Midbrain (tissue), 1 donor: ENCODE measurements around the gene RAPGEF2.
"Not testable (repeated sequence)": the region's sequence is repeated elsewhere in the genome, so short reads cannot be mapped to it uniquely, and the experiment has no call there.

Source experiments
- DNase-seq: peaks from one replicate; lab custom pipeline; 2025; lab: John Stamatoyannopoulos, UW

Gene RAPGEF2, protein sequence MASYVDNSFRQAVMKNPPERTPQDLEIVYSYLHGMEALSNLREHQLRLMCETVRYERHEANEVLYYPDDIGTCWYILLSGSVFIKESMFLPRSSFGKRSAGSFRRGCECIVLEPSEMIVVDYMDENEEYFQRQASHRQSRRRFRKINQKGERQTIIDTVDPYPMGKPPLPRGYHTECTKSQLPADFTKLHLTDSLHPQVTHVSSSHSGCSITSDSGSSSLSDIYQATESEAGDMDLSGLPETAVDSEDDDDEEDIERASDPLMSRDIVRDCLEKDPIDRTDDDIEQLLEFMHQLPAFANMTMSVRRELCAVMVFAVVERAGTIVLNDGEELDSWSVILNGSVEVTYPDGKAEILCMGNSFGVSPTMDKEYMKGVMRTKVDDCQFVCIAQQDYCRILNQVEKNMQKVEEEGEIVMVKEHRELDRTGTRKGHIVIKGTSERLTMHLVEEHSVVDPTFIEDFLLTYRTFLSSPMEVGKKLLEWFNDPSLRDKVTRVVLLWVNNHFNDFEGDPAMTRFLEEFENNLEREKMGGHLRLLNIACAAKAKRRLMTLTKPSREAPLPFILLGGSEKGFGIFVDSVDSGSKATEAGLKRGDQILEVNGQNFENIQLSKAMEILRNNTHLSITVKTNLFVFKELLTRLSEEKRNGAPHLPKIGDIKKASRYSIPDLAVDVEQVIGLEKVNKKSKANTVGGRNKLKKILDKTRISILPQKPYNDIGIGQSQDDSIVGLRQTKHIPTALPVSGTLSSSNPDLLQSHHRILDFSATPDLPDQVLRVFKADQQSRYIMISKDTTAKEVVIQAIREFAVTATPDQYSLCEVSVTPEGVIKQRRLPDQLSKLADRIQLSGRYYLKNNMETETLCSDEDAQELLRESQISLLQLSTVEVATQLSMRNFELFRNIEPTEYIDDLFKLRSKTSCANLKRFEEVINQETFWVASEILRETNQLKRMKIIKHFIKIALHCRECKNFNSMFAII (N-terminal part only)

GRCh38 chr4:159102622-159103383 lies at the start of gene RAPGEF2:
TSS of gene RAPGEF2 (plus strand) at chr4:159103079. CDS start at chr4:159104163, 1,084 bp downstream.
- DNase-seq = peak; percentile 89

DNA sequence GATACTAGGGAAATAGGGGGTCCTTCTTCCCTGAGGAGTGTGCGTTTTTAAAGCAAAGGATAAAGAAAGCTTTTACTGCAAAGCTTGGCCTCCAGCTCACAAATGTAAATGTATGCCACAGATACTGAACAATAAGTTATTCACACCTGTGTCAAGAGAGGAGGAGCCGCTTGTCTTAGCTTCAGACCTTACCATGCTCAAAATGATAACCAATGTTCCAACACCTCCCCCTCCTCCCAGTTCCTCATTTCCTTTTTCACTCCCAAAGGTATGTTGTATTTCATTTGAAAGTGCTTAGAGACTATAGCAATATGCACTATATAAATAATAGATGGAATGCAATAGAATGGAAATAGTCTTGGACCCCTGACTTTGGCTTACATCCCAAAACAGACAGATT lies 47.0 kb upstream of the RAPGEF2 start:
- no peak for DNase-seq

DNA sequence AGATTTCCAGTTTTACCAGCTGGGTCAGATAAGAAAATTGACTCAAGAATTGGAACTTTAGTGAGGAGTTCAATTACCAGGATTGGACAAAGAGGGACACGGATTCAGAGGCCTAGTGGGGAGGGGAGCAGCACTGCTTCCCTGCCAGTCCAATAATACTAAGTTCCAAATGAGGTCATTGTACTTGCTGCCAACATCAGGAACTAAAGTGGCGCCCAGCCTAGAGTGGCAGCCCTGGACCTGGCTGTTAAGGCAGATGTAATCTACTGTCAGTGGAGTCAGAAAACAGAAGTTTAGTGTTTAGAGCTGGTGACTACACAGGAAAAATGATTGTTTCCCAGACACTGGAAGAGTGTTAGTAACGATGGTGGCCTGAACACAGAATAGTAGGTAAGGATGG lies 42.7 kb upstream of the RAPGEF2 start:
- peak; percentile 50 for DNase-seq

DNA sequence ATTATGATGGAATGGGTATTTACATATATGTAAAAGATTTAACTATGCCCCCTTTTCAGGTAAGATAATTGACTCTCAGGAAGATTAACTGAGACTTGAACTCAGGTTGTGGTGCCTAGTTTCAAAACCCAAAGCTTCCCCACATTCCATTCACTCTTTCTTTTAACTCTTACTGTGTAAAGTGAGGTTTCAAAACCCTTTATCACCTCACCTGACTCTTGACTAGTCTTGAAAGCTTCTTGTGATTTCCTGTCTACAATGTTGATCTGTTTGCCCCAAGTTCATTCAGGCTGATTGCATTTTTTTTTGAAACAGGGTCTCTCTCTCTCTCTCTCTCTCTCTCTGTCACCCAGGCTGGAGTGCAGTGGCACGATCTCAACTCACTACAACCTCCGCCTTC lies 40.5 kb upstream of the RAPGEF2 start:
- DNase-seq = no peak

DNA sequence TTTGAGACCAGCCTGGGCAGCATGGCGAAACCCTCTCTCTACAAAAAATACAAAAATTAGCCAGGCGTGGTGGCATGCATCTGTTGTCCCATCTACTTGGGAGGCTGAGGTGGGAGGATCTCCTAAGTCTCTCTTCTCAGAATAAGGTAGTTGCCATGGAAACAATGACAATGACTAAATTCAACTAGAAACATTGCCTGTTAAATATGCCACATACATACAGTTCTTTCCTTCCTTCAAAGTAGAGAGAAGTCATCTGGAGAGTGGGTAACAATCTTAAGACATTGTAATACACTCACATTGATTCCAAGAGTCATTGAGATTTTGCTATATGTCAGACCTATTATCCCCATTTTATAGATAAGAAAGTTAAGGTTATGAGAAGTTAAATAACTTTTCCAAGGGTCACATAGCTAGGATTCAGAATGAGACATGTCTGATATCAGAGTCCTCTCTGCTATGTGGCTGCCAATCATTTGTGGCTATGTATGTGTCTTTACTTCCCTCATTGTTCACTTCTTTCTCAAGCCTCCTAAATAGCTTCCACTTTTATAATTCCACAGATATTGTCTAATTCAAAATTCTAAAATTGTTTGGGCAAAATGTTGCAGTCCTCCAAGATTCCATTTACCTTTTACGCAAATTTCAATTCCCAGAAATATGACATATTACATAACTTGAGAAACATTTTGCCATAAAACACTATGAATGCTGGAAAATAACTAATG lies 37.2 kb upstream of the RAPGEF2 start:
- DNase-seq = no peak

DNA sequence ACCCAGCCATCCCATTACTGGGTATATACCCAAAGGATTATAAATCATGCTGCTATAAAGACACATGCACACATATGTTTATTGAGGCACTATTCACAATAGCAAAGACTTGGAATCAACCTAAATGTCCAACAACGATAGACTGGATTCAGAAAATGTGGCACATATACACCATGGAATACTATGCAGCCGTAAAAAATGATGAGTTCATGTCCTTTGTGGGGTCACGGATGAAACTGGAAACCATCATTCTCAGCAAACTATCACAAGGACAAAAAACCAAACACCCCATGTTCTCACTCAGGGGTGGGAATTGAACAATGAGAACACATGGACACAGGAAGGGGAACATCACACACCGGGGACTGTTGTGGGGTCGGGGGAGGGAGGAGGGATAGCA lies 34.7 kb upstream of the RAPGEF2 start:
- DNase-seq = not testable (repeated sequence)

DNA sequence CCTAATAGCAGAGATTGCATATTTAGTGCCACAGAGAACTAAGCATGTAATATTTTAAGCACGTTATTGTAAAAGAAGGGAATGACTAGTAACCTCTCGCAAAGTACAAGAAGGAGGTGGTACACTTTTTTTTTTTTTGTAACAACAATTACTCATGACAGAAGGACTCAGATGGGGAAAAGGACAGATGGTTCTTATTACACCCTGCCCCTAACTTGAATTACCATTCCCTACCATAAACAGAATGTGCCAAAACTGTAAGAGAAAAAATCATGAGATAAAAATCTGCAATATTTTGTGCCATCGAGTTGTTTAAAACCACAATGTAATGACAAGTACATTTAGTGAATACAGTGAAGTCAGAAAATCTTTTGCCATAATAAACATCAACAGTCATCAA lies 33.0 kb upstream of the RAPGEF2 start:
- no peak for DNase-seq

GRCh38 chr4:159070742-159071141 lies 32.1 kb upstream of the RAPGEF2 start:
- peak; percentile 7 for DNase-seq

GRCh38 chr4:159071178-159071968 lies 31.5 kb upstream of the RAPGEF2 start:
- no peak for DNase-seq

DNA sequence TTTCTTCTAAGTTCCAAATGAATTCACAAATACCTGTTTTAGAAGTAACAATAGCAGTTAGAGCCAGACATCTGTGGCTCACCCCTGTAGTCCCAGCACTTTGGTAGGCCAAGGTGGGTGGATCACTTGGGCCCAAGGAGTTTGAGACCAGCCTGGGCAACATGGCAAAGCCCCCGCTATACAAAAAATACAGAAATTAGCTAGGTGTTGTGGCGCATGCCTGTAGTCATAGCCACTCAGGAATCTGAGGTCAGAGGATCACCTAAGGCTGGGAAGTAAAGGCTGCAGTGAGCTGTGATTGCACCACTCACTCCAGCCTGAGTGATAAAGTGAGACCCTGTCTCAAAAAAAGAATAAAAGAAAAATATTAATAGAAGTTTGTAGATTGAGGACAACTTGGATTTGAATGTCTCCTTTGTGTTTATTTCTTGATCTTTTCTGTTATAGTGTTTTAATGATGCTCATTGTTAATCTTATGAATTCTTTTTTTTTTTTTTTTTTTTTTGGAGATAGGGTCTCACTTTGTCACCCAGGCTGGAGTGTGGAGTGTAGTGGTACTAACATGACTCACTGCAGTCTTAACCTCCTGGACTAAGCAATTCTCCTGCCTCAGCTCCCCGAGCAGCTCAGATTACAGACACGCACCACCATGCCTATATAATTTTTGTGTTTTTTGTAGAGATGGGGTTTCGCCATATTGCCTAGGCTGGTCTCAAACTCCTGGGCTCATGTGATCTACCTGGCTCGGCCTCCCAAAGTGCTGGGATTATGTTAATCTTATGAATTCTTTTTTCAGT lies 30.7 kb upstream of the RAPGEF2 start:
- DNase-seq = no peak

DNA sequence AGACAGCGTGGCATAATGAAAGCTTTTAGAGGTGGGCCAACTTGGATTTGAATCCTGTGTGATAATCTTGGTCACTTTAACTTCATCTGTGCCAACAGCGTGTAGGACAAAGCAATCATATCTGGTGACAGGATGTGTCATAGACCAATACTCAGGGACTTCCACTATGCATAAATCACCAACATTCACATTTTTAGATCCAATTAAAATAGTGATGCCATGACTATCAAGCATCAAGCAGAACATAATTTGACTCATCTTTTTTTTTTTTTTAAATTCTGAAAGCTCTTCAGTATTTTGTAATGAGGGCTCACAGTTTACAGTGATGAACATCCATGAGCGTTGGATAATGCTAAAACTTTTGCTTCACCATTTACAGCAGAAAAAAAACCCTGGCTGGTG lies 27.3 kb upstream of the RAPGEF2 start:
- no peak for DNase-seq

DNA sequence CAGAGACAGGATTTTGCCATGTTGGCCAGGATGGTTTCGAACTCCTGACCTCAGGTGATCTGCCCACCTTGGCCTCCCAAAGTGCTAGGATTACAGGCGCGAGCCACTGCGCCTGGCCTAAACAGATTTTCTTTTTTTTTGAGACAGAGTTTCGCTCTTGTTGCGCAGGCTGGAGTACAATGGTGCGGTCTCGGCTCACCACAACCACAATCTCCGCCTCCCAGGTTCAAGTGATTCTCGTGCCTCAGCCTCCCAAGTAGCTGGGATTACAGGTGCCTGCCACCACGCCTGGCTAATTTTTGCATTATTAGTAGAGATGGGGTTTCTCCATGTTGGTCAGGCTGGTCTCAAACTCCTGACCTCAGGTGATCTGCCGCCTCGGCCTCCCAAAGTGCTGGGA lies 25.9 kb upstream of the RAPGEF2 start:
- not testable (repeated sequence) for DNase-seq

- no peak for DNase-seq
These were observed 25.0 kb upstream of the RAPGEF2 start for GRCh38 chr4:159077702-159078495.

GRCh38 chr4:159079074-159079473 lies 23.8 kb upstream of the RAPGEF2 start:
- DNase-seq = no peak

- DNase-seq = no peak
These were observed 16.3 kb upstream of the RAPGEF2 start for GRCh38 chr4:159086606-159087005.

DNA sequence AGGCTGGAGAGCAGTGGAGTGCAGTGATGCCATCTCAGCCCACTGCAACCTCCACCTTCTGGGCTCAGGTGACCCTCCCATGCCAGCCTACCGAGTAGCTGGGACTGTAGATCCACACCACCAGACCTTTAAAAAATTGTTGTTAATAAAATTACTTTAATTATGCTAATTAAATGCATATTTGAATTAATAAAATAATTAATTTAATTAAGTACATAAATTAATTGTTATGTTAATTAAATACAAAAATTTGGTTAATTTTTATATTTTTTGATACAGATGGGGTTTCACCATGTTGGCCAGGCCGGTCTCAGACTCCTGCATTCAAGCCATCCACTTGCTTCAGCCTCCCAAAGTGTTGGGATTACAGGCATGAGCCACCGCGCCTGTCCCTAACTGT lies 12.6 kb upstream of the RAPGEF2 start:
- DNase-seq = no peak

DNA sequence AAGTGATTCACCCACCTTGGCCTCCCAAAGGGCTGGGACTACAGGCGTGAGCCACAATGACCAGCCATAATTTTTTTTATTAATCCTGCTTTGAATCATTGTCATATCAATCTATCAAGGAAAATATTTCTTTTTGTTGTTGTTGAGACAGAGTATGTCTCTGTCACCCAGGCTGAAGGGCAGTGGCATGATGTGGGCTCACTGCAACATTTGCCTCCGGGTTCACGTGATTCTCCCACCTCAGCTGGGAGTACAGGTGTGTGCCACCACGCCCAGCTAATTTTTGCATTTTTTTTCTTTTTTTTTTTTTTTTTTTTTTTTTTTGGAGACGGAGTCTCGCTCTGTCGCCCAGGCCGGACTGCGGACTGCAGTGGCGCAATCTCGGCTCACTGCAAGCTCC lies 8.7 kb upstream of the RAPGEF2 start:
- not testable (repeated sequence) for DNase-seq

DNA sequence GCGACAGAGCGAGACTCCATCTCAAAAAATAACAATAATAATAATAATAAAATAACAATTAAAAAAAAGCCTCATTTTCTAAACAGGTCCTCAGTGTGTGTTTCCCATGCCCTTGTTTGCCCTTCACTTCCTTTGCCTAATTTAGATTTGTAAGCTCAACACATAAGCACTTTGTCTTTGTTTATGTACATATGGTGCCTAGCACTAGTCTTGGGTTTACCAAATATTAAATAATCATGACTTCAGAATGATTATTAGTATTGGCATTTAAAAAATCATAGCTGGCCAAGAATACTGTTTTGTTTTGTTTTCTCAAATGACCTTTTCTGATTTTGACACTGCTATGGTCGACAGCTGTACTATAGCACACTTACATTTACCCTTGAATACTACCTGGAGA lies 6.4 kb upstream of the RAPGEF2 start:
- no peak for DNase-seq

DNA sequence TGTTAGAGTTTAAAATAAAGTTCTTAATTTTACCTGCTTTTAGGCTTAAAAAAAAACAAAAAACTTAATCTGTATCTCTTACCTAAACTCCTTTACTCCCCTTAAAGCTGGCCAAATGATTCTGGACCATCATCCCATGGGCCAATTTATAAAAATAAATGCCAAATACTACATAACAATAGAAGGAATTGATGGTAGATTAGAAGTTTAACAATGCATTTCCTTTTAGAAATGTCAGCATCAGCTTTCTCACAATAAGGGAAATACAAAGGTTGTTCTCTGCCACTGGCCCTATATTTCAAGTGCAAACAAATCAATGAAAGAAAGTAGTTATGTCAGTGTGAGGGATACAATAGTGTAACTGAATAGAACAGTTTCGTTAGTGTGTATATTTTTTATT lies 5.7 kb upstream of the RAPGEF2 start:
- no peak for DNase-seq
